Measurements from ENCODE around the gene RTKN. TPM values are rescaled to one million over a fixed set of nuclear protein-coding genes. Genes with fewer than 3 reads are reported as not detected.
A peak's percentile ranks its signal among the peaks of the same experiment; 100 is the strongest.

RTKN gene
- total and polyA plus RNA-seq, 2 of the 13 experiments (the other 11 are each of a cell fraction or from before 2014, with no cell fraction given): 159 to 166 TPM

GRCh38 chr2:74439803-74440377 is 1.8 kb downstream of the RTKN start (continued):
- TF ChIP-seq ZNF615 (CRISPR knock-in tag; IDR thresholded peaks at IDR 0.05; ENCODE audit: borderline replicate concordance) (0 out of 2 replicates have a peak, but pooled peaks have one; percentile 56), WIZ (CRISPR knock-in tag; IDR thresholded peaks at IDR 0.05) (0 out of 2 replicates have a peak, but pooled peaks have one; percentile 31), ZNF329 (CRISPR knock-in tag; IDR thresholded peaks at IDR 0.05; ENCODE audit: low read depth) (0 out of 2 replicates have a peak, but pooled peaks have one; percentile 13), ZNF205 (CRISPR knock-in tag; IDR thresholded peaks at IDR 0.05) (no peak), ZBTB37 (CRISPR knock-in tag; IDR thresholded peaks at IDR 0.05) (peak; percentile 13; the same call in 1 of the 2 replicates), FOSL2 (CRISPR knock-in tag; IDR thresholded peaks at IDR 0.05) (no peak), CHD2 (IDR thresholded peaks at IDR 0.05; ENCODE audit: low read depth, low read length) (0 out of 2 replicates have a peak, but pooled peaks have one; percentile 35), ZNF788 (CRISPR knock-in tag; IDR thresholded peaks at IDR 0.05; ENCODE audit: borderline replicate concordance) (0 out of 2 replicates have a peak, but pooled peaks have one; percentile 13), RFXAP (CRISPR knock-in tag; IDR thresholded peaks at IDR 0.05; ENCODE audit: borderline replicate concordance) (0 out of 2 replicates have a peak, but pooled peaks have one; percentile 18), SNAI1 (CRISPR knock-in tag; IDR thresholded peaks at IDR 0.05; ENCODE audit: borderline replicate concordance) (0 out of 2 replicates have a peak, but pooled peaks have one; percentile 4), ZNF501 (CRISPR knock-in tag; IDR thresholded peaks at IDR 0.05) (no peak; the same call in 1 of the 2 replicates), SIN3B (IDR thresholded peaks at IDR 0.05; ENCODE audit: low read length) (no peak), ZNF12 (CRISPR knock-in tag; IDR thresholded peaks at IDR 0.05) (0 out of 2 replicates have a peak, but pooled peaks have one; percentile 26), U2AF2 (IDR thresholded peaks at IDR 0.05; ENCODE audit: low read depth, low read length) (peak; percentile 87; the same call in 1 of the 2 replicates), PCBP2 (optimal IDR thresholded peaks at IDR 0.05; ENCODE audit: low read depth, low read length, poor library complexity, severe bottlenecking) (peak; percentile 55), ZNF136 (CRISPR knock-in tag; IDR thresholded peaks at IDR 0.05; ENCODE audit: low read depth) (0 out of 2 replicates have a peak, but pooled peaks have one; percentile 9), ELK4 (CRISPR knock-in tag; IDR thresholded peaks at IDR 0.05; ENCODE audit: borderline replicate concordance) (no peak), TGIF2 (CRISPR knock-in tag; IDR thresholded peaks at IDR 0.05) (peak; percentile 13), RBAK (CRISPR knock-in tag; IDR thresholded peaks at IDR 0.05) (peak; percentile 91), ZNF766 (CRISPR knock-in tag; IDR thresholded peaks at IDR 0.05; ENCODE audit: borderline replicate concordance) (no peak), CHD4 (IDR thresholded peaks at IDR 0.05; ENCODE audit: borderline replicate concordance, low read length) (no peak), NR2F6 (IDR thresholded peaks at IDR 0.05) (0 out of 2 replicates have a peak, but pooled peaks have one; percentile 20), NR2F6 (CRISPR knock-in tag; IDR thresholded peaks at IDR 0.05) (no peak), SYNCRIP (IDR thresholded peaks at IDR 0.05; ENCODE audit: insufficient read depth, low read depth, low read length) (no peak), MAF1 (CRISPR knock-in tag; IDR thresholded peaks at IDR 0.05; ENCODE audit: borderline replicate concordance) (no peak), ZNF790 (CRISPR knock-in tag; IDR thresholded peaks at IDR 0.05; ENCODE audit: borderline replicate concordance) (no peak), ZNF296 (CRISPR knock-in tag; conservative IDR thresholded peaks at IDR 0.05) (no peak), TRAFD1 (CRISPR knock-in tag; IDR thresholded peaks at IDR 0.05; ENCODE audit: borderline replicate concordance) (0 out of 2 replicates have a peak, but pooled peaks have one; percentile 12)
